Endometrial microvascular endothelial cells (primary cell): ENCODE data around the gene MT1G. TPM values are rescaled to one million over a fixed set of nuclear protein-coding genes. Genes with fewer than 3 reads are reported as not detected.
"Not testable (repeated sequence)": the region's sequence is repeated elsewhere in the genome, so short reads cannot be mapped to it uniquely, and the experiment has no call there.

Experiments used
- in situ Hi-C: cut with HindIII; loops from 2 replicates; pipeline ENCODE4 v1.10.0; 2017; ENCODE audit warnings: low sequenced_read_pairs, low pct_unique_long_range_greater_than_20kb; ENCODE audit errors: inconsistent ontology term
- total RNA-seq: library from RNA; depleted of rRNA; stranded (reverse); fragments of >200 nt; gene quantifications from one replicate; pipeline ENCODE4 v1.2.3, GENCODE V29; 2015; ENCODE audit errors: inconsistent ontology term

MT1G gene
- total RNA-seq, 1 donor from 2014 or later: not detected

- in situ Hi-C loops: no loop called here
Measured at GRCh38 chr16:56669840-56670619, 2.2 kb upstream of the MT1G start.

GRCh38 chr16:56669005-56669839 is 1.4 kb upstream of the MT1G start, which contains the start of gene MT1H:
TSS of gene MT1H (plus strand) at chr16:56669814. CDS start at chr16:56669885, 71 bp downstream.
- in situ Hi-C loops: no loop called here

GRCh38 chr16:56665286-56666261 is 2.3 kb downstream of the MT1G start:
- in situ Hi-C loops: not testable (repeated sequence)

- in situ Hi-C loops: no loop called here
Measured at GRCh38 chr16:56664506-56664905, 3.4 kb downstream of the MT1G start.

- in situ Hi-C loops: no loop called here
Measured at GRCh38 chr16:56662357-56663354, 5.2 kb downstream of the MT1G start.

GRCh38 chr16:56658327-56658875 is 9.5 kb downstream of the MT1G start:
- in situ Hi-C loops: no loop called here

GRCh38 chr16:56657555-56658326 is 10.1 kb downstream of the MT1G start, which contains the start of gene MT1F:
TSS of gene MT1F (plus strand) at chr16:56657959. CDS start at chr16:56658059, 100 bp downstream.
- in situ Hi-C loops: no loop called here

GRCh38 chr16:56653218-56653617 is 14.6 kb downstream of the MT1G start:
- in situ Hi-C loops: no loop called here

- in situ Hi-C loops: no loop called here
Measured at GRCh38 chr16:56652600-56652999, 15.3 kb downstream of the MT1G start.

GRCh38 chr16:56651586-56651985 is 16.3 kb downstream of the MT1G start, which contains the start of gene MT1B:
TSS of gene MT1B (plus strand) at chr16:56651886. CDS start at chr16:56651954, 68 bp downstream.
- in situ Hi-C loops: no loop called here

GRCh38 chr16:56649820-56650219 is 18.0 kb downstream of the MT1G start:
- in situ Hi-C loops: no loop called here

GRCh38 chr16:56649271-56649670 is 18.6 kb downstream of the MT1G start:
- in situ Hi-C loops: no loop called here

GRCh38 chr16:56647641-56648431 is 20.0 kb downstream of the MT1G start:
- in situ Hi-C loops: no loop called here

GRCh38 chr16:56645838-56646237 is 22.0 kb downstream of the MT1G start:
- in situ Hi-C loops: no loop called here

GRCh38 chr16:56645311-56645710 is 22.6 kb downstream of the MT1G start:
- in situ Hi-C loops: no loop called here

GRCh38 chr16:56643833-56644232 is 24.0 kb downstream of the MT1G start:
- in situ Hi-C loops: no loop called here
